ENCODE measurements around the gene FBLN1.

Gene FBLN1

DNA sequence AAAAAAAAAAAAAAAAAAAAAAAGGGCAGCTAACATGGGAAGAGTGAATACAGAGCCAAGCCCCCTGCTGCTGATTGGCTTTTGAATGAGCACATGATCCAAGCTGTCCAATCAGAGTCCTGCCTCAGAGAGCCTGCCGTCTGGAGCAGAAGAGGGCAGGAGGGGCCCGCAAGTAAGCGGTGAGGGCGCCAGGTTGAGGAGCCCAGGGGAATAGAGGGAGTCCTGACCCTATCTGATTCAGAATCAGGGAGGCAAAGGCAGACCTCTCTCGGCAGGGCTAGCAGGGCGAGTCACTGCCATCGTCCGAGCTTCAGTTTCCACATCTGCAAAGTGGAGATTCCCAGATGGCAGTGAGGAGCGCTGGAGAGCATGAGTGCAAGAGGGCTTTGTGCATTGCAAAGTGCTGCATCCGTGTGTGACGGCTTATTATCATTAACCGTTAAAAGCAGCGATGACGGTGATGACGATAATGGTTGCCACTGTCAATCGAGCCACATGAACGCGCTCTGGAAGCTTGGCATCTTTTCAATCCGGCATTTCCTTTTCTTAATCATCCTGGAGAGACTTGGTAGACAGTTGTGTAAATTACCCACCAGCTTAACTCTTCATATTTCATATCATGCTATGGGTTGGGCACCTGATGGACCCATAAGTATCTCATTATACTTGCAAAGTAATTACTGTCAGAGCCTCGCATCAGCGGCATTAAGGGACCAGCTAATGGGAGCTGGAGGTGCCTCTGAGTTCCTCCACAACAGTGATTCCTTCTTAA is 100.3 kb downstream of the FBLN1 start:
- TF ChIP-seq RARB (CRISPR knock-in tag; IDR thresholded peaks at IDR 0.05) (no peak), ZC3H10 (CRISPR knock-in tag; IDR thresholded peaks at IDR 0.05) (no peak), TOX (CRISPR knock-in tag; IDR thresholded peaks at IDR 0.05; ENCODE audit: borderline replicate concordance) (no peak), ZFP30 (CRISPR knock-in tag; IDR thresholded peaks at IDR 0.05) (no peak), TCF4 (CRISPR knock-in tag; IDR thresholded peaks at IDR 0.05; ENCODE audit: borderline replicate concordance) (no peak), PPARA (CRISPR knock-in tag; IDR thresholded peaks at IDR 0.05; ENCODE audit: borderline replicate concordance) (no peak), BACH2 (CRISPR knock-in tag; IDR thresholded peaks at IDR 0.05; ENCODE audit: borderline replicate concordance) (no peak), ISL1 (CRISPR knock-in tag; IDR thresholded peaks at IDR 0.05) (no peak), ZFP3 (CRISPR knock-in tag; IDR thresholded peaks at IDR 0.05) (no peak), CSDC2 (CRISPR knock-in tag; IDR thresholded peaks at IDR 0.05) (no peak), SNAI2 (CRISPR knock-in tag; IDR thresholded peaks at IDR 0.05) (no peak)
- TF ChIP-seq, protein P1, sequence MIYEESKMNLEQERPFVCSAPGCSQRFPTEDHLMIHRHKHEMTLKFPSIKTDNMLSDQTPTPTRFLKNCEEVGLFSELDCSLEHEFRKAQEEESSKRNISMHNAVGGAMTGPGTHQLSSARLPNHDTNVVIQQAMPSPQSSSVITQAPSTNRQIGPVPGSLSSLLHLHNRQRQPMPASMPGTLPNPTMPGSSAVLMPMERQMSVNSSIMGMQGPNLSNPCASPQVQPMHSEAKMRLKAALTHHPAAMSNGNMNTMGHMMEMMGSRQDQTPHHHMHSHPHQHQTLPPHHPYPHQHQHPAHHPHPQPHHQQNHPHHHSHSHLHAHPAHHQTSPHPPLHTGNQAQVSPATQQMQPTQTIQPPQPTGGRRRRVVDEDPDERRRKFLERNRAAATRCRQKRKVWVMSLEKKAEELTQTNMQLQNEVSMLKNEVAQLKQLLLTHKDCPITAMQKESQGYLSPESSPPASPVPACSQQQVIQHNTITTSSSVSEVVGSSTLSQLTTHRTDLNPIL (CRISPR knock-in tag; IDR thresholded peaks at IDR 0.05; ENCODE audit: low read depth) = no peak
- TF ChIP-seq, protein P2, sequence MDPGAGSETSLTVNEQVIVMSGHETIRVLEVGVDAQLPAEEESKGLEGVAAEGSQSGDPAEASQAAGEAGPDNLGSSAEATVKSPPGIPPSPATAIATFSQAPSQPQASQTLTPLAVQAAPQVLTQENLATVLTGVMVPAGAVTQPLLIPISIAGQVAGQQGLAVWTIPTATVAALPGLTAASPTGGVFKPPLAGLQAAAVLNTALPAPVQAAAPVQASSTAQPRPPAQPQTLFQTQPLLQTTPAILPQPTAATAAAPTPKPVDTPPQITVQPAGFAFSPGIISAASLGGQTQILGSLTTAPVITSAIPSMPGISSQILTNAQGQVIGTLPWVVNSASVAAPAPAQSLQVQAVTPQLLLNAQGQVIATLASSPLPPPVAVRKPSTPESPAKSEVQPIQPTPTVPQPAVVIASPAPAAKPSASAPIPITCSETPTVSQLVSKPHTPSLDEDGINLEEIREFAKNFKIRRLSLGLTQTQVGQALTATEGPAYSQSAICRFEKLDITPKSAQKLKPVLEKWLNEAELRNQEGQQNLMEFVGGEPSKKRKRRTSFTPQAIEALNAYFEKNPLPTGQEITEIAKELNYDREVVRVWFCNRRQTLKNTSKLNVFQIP (CRISPR knock-in tag; IDR thresholded peaks at IDR 0.05; ENCODE audit: borderline replicate concordance, low read depth) = no peak
- TF ChIP-seq, protein P3, sequence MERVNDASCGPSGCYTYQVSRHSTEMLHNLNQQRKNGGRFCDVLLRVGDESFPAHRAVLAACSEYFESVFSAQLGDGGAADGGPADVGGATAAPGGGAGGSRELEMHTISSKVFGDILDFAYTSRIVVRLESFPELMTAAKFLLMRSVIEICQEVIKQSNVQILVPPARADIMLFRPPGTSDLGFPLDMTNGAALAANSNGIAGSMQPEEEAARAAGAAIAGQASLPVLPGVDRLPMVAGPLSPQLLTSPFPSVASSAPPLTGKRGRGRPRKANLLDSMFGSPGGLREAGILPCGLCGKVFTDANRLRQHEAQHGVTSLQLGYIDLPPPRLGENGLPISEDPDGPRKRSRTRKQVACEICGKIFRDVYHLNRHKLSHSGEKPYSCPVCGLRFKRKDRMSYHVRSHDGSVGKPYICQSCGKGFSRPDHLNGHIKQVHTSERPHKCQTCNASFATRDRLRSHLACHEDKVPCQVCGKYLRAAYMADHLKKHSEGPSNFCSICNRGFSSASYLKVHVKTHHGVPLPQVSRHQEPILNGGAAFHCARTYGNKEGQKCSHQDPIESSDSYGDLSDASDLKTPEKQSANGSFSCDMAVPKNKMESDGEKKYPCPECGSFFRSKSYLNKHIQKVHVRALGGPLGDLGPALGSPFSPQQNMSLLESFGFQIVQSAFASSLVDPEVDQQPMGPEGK (CRISPR knock-in tag; IDR thresholded peaks at IDR 0.05; ENCODE audit: borderline replicate concordance) = no peak
- peak; percentile 96 for ATAC-seq

DNA sequence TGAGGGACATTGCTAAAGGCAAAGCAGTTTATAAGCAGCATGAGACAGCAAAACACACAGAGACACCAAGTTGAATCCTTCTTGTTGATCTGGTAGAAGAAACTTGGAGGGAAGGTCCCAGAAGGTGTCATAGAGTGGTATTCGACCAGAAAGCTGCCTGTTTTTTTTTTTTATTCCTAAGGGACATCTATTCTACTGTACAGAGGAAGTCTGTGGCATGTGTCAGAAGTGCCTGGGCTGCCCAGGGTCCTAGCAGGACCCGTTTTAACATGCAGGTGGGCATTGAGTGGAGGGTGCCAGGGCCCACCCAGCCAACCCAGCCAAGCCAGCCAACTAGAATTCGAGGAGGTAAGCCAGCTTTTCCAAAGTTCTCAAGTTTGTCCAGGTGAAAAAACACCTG is 100.9 kb downstream of the FBLN1 start:
- ATAC-seq = no peak
- TF ChIP-seq ESRRG (CRISPR knock-in tag; IDR thresholded peaks at IDR 0.05) (no peak), ZNF565 (CRISPR knock-in tag; conservative IDR thresholded peaks at IDR 0.05; ENCODE audit: low read depth) (no peak)

DNA sequence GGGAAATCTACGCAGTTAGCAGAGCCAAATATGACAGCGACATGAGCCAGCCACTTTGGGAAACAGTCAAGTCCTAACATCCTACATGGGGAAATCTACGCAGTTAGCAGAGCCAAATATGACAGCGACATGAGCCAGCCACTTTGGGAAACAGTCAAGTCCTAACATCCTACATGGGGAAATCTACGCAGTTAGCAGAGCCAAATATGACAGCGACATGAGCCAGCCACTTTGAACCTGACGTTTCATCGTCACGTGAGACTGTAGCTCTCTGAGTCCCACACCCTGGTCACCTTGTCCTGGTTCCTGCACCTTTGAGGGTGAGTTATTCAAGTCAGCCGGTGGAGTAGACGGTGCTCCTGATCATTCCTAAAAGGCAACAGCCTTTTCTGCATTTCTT is 105.4 kb downstream of the FBLN1 start:
- ATAC-seq = peak; percentile 8

DNA sequence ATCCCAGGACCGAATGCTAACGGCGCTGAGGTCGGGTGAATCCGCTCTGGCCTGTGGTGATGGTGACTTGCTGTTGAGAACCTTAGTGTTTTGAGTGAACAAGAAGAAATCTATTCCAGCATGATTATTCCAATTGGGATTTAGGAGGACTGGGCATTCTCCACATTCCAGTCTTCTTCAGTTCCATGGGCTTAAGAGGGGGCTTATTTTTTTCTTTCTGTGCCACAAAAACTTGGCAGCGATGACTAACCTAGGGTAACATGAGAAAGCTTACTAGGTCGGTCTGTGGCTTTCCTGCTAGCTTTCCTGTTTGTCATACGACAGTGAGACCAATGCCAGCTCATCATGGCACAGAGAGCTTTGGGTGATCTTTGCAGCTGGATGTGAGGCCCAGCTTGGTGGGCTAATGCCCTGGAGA is 106.1 kb downstream of the FBLN1 start:
- peak; percentile 89 for ATAC-seq
- TF ChIP-seq TCF4 (CRISPR knock-in tag; IDR thresholded peaks at IDR 0.05; ENCODE audit: borderline replicate concordance) (no peak), RARB (CRISPR knock-in tag; IDR thresholded peaks at IDR 0.05) (no peak), CSDC2 (CRISPR knock-in tag; IDR thresholded peaks at IDR 0.05) (no peak), TOX (CRISPR knock-in tag; IDR thresholded peaks at IDR 0.05; ENCODE audit: borderline replicate concordance) (no peak), ZNF8 (CRISPR knock-in tag; IDR thresholded peaks at IDR 0.05) (no peak)

DNA sequence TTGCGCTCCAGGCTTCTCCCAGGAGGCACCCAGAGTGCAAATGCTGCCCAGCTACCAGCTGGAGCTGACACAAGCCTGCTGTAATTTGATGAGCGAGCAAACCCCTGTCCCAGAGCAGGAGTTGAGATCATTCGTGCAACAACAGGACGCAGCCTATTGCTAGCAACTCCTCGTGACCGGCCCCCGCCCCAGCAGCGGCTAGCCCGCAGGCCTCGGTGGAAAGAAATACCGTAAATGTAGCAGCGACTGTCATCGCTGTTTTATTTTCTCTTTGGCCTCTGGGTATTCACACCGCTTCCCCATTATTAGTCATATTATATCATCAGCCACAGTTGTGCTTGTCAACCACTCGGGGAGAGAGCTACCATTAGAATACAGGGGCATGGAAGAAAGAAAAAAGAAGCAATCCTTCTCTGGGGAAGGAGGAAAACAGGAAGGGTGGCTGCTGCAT is 109.8 kb downstream of the FBLN1 start:
- ATAC-seq = no peak
- TF ChIP-seq CSDC2 (CRISPR knock-in tag; IDR thresholded peaks at IDR 0.05) (no peak), TOX (CRISPR knock-in tag; IDR thresholded peaks at IDR 0.05; ENCODE audit: borderline replicate concordance) (no peak), ZNF565 (CRISPR knock-in tag; conservative IDR thresholded peaks at IDR 0.05; ENCODE audit: low read depth) (no peak), ZNF70 (CRISPR knock-in tag; IDR thresholded peaks at IDR 0.05) (no peak), ZNF8 (CRISPR knock-in tag; IDR thresholded peaks at IDR 0.05) (no peak), SNAI2 (CRISPR knock-in tag; IDR thresholded peaks at IDR 0.05) (no peak), PPARA (CRISPR knock-in tag; IDR thresholded peaks at IDR 0.05; ENCODE audit: borderline replicate concordance) (no peak), TCF4 (CRISPR knock-in tag; IDR thresholded peaks at IDR 0.05; ENCODE audit: borderline replicate concordance) (no peak), ZFP30 (CRISPR knock-in tag; IDR thresholded peaks at IDR 0.05) (no peak), ISL1 (CRISPR knock-in tag; IDR thresholded peaks at IDR 0.05) (no peak), RARB (CRISPR knock-in tag; IDR thresholded peaks at IDR 0.05) (no peak), BACH2 (CRISPR knock-in tag; IDR thresholded peaks at IDR 0.05; ENCODE audit: borderline replicate concordance) (no peak), ARNTL (CRISPR knock-in tag; IDR thresholded peaks at IDR 0.05; ENCODE audit: borderline replicate concordance, low read depth) (no peak)
- TF ChIP-seq, protein P4, sequence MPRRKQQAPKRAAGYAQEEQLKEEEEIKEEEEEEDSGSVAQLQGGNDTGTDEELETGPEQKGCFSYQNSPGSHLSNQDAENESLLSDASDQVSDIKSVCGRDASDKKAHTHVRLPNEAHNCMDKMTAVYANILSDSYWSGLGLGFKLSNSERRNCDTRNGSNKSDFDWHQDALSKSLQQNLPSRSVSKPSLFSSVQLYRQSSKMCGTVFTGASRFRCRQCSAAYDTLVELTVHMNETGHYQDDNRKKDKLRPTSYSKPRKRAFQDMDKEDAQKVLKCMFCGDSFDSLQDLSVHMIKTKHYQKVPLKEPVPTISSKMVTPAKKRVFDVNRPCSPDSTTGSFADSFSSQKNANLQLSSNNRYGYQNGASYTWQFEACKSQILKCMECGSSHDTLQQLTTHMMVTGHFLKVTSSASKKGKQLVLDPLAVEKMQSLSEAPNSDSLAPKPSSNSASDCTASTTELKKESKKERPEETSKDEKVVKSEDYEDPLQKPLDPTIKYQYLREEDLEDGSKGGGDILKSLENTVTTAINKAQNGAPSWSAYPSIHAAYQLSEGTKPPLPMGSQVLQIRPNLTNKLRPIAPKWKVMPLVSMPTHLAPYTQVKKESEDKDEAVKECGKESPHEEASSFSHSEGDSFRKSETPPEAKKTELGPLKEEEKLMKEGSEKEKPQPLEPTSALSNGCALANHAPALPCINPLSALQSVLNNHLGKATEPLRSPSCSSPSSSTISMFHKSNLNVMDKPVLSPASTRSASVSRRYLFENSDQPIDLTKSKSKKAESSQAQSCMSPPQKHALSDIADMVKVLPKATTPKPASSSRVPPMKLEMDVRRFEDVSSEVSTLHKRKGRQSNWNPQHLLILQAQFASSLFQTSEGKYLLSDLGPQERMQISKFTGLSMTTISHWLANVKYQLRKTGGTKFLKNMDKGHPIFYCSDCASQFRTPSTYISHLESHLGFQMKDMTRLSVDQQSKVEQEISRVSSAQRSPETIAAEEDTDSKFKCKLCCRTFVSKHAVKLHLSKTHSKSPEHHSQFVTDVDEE (CRISPR knock-in tag; IDR thresholded peaks at IDR 0.05) = no peak
- TF ChIP-seq, protein P5, sequence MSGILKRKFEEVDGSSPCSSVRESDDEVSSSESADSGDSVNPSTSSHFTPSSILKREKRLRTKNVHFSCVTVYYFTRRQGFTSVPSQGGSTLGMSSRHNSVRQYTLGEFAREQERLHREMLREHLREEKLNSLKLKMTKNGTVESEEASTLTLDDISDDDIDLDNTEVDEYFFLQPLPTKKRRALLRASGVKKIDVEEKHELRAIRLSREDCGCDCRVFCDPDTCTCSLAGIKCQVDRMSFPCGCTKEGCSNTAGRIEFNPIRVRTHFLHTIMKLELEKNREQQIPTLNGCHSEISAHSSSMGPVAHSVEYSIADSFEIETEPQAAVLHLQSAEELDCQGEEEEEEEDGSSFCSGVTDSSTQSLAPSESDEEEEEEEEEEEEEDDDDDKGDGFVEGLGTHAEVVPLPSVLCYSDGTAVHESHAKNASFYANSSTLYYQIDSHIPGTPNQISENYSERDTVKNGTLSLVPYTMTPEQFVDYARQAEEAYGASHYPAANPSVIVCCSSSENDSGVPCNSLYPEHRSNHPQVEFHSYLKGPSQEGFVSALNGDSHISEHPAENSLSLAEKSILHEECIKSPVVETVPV (CRISPR knock-in tag; IDR thresholded peaks at IDR 0.05) = no peak
- TF ChIP-seq, protein P3 (CRISPR knock-in tag; IDR thresholded peaks at IDR 0.05; ENCODE audit: borderline replicate concordance) = no peak
